Stimulated activated naive CD4-positive, alpha-beta T cell treated with Interleukin-2 at 50 U/mL for 16 hours (primary cell): ENCODE measurements around the gene PAM.

Experiments
- DNase-seq: peaks from one replicate; lab custom pipeline; 2025; lab: John Stamatoyannopoulos, UW

The PAM gene

GRCh38 chr5:102860035-102860434, 104.9 kb downstream of the PAM start:
- DNase-seq, result no peak

GRCh38 chr5:102863058-102863457, 108.0 kb downstream of the PAM start:
- no peak for DNase-seq

GRCh38 chr5:102863764-102864560, 108.9 kb downstream of the PAM start:
- no peak for DNase-seq

GRCh38 chr5:102865171-102865509, 110.0 kb downstream of the PAM start:
- no peak for DNase-seq

GRCh38 chr5:102865510-102866236, 110.6 kb downstream of the PAM start:
- DNase-seq, result peak; percentile 33

GRCh38 chr5:102866237-102866600, 111.1 kb downstream of the PAM start:
- DNase-seq, result no peak

GRCh38 chr5:102867992-102868662, 113.0 kb downstream of the PAM start:
- no peak for DNase-seq

- DNase-seq, result no peak
Measured at GRCh38 chr5:102869230-102869629, 114.1 kb downstream of the PAM start.

- no peak for DNase-seq
Measured at GRCh38 chr5:102873379-102873932, 118.4 kb downstream of the PAM start.

- no peak for DNase-seq
Measured at GRCh38 chr5:102874054-102874453, 118.9 kb downstream of the PAM start.

GRCh38 chr5:102875721-102876123, 120.6 kb downstream of the PAM start:
- DNase-seq, result no peak

GRCh38 chr5:102876610-102877009, 121.5 kb downstream of the PAM start:
- DNase-seq, result no peak

- DNase-seq, result no peak
Measured at GRCh38 chr5:102879741-102880140, 124.6 kb downstream of the PAM start.

GRCh38 chr5:102886586-102886985, 131.5 kb downstream of the PAM start:
- no peak for DNase-seq

GRCh38 chr5:102888483-102888882, 133.4 kb downstream of the PAM start:
- DNase-seq, result no peak

- no peak for DNase-seq
Measured at GRCh38 chr5:102889033-102889432, 133.9 kb downstream of the PAM start.

- no peak for DNase-seq
Measured at GRCh38 chr5:102890133-102890532, 135.0 kb downstream of the PAM start.

GRCh38 chr5:102891175-102891574, 136.1 kb downstream of the PAM start:
- DNase-seq, result no peak

- no peak for DNase-seq
Measured at GRCh38 chr5:102893942-102894341, 138.8 kb downstream of the PAM start.

- DNase-seq, result no peak
Measured at GRCh38 chr5:102895234-102895633, 140.1 kb downstream of the PAM start.

GRCh38 chr5:102895976-102896375, 140.9 kb downstream of the PAM start:
- DNase-seq, result no peak

GRCh38 chr5:102901424-102902134, 146.5 kb downstream of the PAM start:
- no peak for DNase-seq
